SH-SY5Y (cell line): ENCODE results near the gene ETDC.

Experiments used
- GATA2 ChIP-seq: IDR thresholded peaks from 2 replicates; pipeline ENCODE4 v1.6.1; 2011; ENCODE audit warnings: mild to moderate bottlenecking, low read depth, low read length
- GATA3 ChIP-seq: IDR thresholded peaks from 2 replicates; pipeline ENCODE4 v1.6.1; 2011; ENCODE audit warnings: low read depth, mild to moderate bottlenecking, low read length, moderate library complexity

- TF ChIP-seq GATA3, result no peak
- no peak for TF ChIP-seq GATA2
These were observed 15.2 kb downstream of the ETDC start for GRCh38 chrX:135324463-135324862.
